ENCODE data around the gene SPAG5. TPM values are rescaled to one million over a fixed set of nuclear protein-coding genes. Genes with fewer than 3 reads are reported as not detected.

The SPAG5 gene
- total and polyA plus RNA-seq, 9 of the 15 experiments (the other 6 are each of a cell fraction or from before 2014, with no cell fraction given): 94.4 to 286 (median 151) TPM

GRCh38 chr17:28643983-28644786, 45.4 kb upstream of the SPAG5 start (continued):
- no peak for TF ChIP-seq CBFA2T2 (conservative IDR thresholded peaks at IDR 0.05)
- no peak for TF ChIP-seq ZNF41 (CRISPR knock-in tag; conservative IDR thresholded peaks at IDR 0.05)
- TF ChIP-seq CREB5 (CRISPR knock-in tag; IDR thresholded peaks at IDR 0.05): no peak
- TF ChIP-seq NR2C1 (IDR thresholded peaks at IDR 0.05): no peak
- no peak for TF ChIP-seq NR2C1 (tag; IDR thresholded peaks at IDR 0.05)
- TF ChIP-seq ZFPM2 (CRISPR knock-in tag; IDR thresholded peaks at IDR 0.05): no peak
- TF ChIP-seq RBM34 (IDR thresholded peaks at IDR 0.05; ENCODE audit: borderline replicate concordance, insufficient read depth, low read length): no peak
- TF ChIP-seq ZHX1 (conservative IDR thresholded peaks at IDR 0.05; ENCODE audit: low read length): no peak
- TF ChIP-seq TCF7 (IDR thresholded peaks at IDR 0.05; ENCODE audit: borderline replicate concordance): no peak
- no peak for TF ChIP-seq FOS (IDR thresholded peaks at IDR 0.05; ENCODE audit: extremely low read depth, insufficient read length)
- TF ChIP-seq BRD9 (IDR thresholded peaks at IDR 0.05; ENCODE audit: low read depth, partially characterized antibody): no peak
- TF ChIP-seq CREB1 (IDR thresholded peaks at IDR 0.05): no peak
- no peak for TF ChIP-seq CREB1 (CRISPR knock-in tag; IDR thresholded peaks at IDR 0.05)
- TF ChIP-seq E2F4 (CRISPR knock-in tag; IDR thresholded peaks at IDR 0.05; ENCODE audit: low read depth): no peak
- peak in 1 of 2 experiments; percentile 33; a peak in 1 of 4 replicates for TF ChIP-seq FOXK2 (conservative IDR thresholded peaks at IDR 0.05 in 1 of 2, IDR thresholded peaks at IDR 0.05 in 1 of 2; ENCODE audit: low read depth in 2 of 2)
- no peak for TF ChIP-seq TEAD2 (tag; IDR thresholded peaks at IDR 0.05)
- no peak for TF ChIP-seq SIRT6 (IDR thresholded peaks at IDR 0.05; ENCODE audit: low read depth, low read length)
- no peak; the same call in 1 of the 2 replicates for TF ChIP-seq ZNF3 (CRISPR knock-in tag; IDR thresholded peaks at IDR 0.05)
- no peak for TF ChIP-seq MTA2 (IDR thresholded peaks at IDR 0.05; ENCODE audit: low read depth)
- TF ChIP-seq ZBTB26 (CRISPR knock-in tag; IDR thresholded peaks at IDR 0.05): no peak
- TF ChIP-seq WHSC1 (IDR thresholded peaks at IDR 0.05; ENCODE audit: low read length): no peak
- TF ChIP-seq ERF (CRISPR knock-in tag; IDR thresholded peaks at IDR 0.05): no peak
- no peak for TF ChIP-seq ZFP30 (CRISPR knock-in tag; IDR thresholded peaks at IDR 0.05; ENCODE audit: borderline replicate concordance)
- TF ChIP-seq PCBP2 (IDR thresholded peaks at IDR 0.05; ENCODE audit: low read depth, low read length, poor library complexity, severe bottlenecking): no peak

Data from K562 (cell line).